Measurements from ENCODE around the gene CLVS2. TPM values are rescaled to one million over a fixed set of nuclear protein-coding genes. Genes with fewer than 3 reads are reported as not detected.

Gene CLVS2
- total RNA-seq, 1 donor from 2014 or later: 1.8 TPM

GRCh38 chr6:122956376-122956775, 39.7 kb upstream of the CLVS2 start:
- Mint-ChIP-seq H3K4me1 (no peaks in the 10 kb centered on the region), H3K9me3 (peaks cover 10% of the 10 kb centered on the region), H3K4me3 (no peak overlapping the region), H3K36me3 (no peaks in the 10 kb centered on the region), H3K27ac (no peak overlapping the region), H3K27me3 (ENCODE audit: insufficient read depth, low read depth) (no peaks in the 10 kb centered on the region)
- Histone ChIP-seq H3F3A (ENCODE audit: low read depth) (no peaks in the 10 kb centered on the region), H3K79me2 (ENCODE audit: low read depth) (no peaks in the 10 kb centered on the region), H3K27ac (no peak overlapping the region), H3K4me1 (no peaks in the 10 kb centered on the region), H3K9ac (no peak overlapping the region), H2AFZ (replicated peaks) (no peak overlapping the region), H3K9me3 (ENCODE audit: low read depth) (no peaks in the 10 kb centered on the region), H3K27me3 (no peaks in the 10 kb centered on the region), H3K4me2 (no peak overlapping the region), H3K4me3 (no peak overlapping the region), H3K36me3 (no peaks in the 10 kb centered on the region), H4K20me1 (ENCODE audit: low read depth) (no peaks in the 10 kb centered on the region)
- no peak for TF ChIP-seq CTCF (IDR thresholded peaks at IDR 0.05)
- no peak for TF ChIP-seq EZH2 (IDR thresholded peaks at IDR 0.05)
- no peak for TF ChIP-seq EZH2phosphoT487 (IDR thresholded peaks at IDR 0.05)
- no peak for DNase-seq (ENCODE audit: low spot score)

DNA sequence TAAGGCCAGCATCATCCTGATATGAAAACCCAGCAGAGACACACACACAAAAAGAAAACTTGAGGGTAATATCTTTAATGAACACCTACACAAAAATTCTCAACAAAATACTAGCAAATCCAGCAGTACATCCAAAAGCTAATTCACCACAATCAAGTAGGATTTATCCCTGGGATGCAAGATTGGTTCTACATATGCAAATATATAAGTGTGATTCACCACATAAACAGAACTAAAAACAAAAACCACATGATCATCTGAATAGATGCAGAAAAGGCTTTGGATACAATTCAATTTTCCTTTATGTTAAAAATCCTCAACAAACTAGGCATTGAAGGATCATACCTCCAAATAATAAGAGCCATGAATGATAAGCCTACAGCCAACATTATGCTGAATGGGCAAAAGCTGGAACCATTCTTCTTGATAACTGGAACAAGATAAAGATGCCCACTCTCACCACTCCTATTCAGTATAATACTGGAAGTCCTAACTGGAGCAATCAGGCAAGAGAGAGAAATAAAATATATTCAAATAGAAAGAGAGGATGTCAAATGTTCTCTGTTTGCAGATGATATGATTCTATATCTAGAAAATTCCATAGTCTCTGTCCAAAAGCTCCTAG, 33.9 kb upstream of the CLVS2 start:
- Histone ChIP-seq H3K4me2 (no peak overlapping the region), H3K27me3 (no peaks in the 10 kb centered on the region), H2AFZ (replicated peaks) (no peak overlapping the region), H3K9ac (no peak overlapping the region), H3K4me3 (no peak overlapping the region), H3F3A (ENCODE audit: low read depth) (no peaks in the 10 kb centered on the region), H3K36me3 (no peaks in the 10 kb centered on the region), H3K27ac (no peak overlapping the region), H3K79me2 (ENCODE audit: low read depth) (no peaks in the 10 kb centered on the region), H4K20me1 (ENCODE audit: low read depth) (no peaks in the 10 kb centered on the region), H3K4me1 (no peaks in the 10 kb centered on the region), H3K9me3 (ENCODE audit: low read depth) (no peaks in the 10 kb centered on the region)
- no peak for TF ChIP-seq EZH2phosphoT487 (IDR thresholded peaks at IDR 0.05)
- no peak for TF ChIP-seq EZH2 (IDR thresholded peaks at IDR 0.05)
- TF ChIP-seq CTCF (IDR thresholded peaks at IDR 0.05): no peak
- Mint-ChIP-seq H3K36me3 (no peaks in the 10 kb centered on the region), H3K4me3 (no peak overlapping the region), H3K4me1 (no peaks in the 10 kb centered on the region), H3K27ac (no peak overlapping the region), H3K27me3 (ENCODE audit: insufficient read depth, low read depth) (no peaks in the 10 kb centered on the region), H3K9me3 (peaks cover 12% of the 10 kb centered on the region)
- no peak for DNase-seq (ENCODE audit: low spot score)

- H3K27me3 ChIP-seq: no peaks in the 10 kb centered on the region
- H3K9me3 Mint-ChIP-seq: no peaks in the 10 kb centered on the region
- no peaks in the 10 kb centered on the region for H3K36me3 Mint-ChIP-seq
- no peak overlapping the region for H3K4me3 Mint-ChIP-seq
- TF ChIP-seq EZH2 (IDR thresholded peaks at IDR 0.05) (no peak), EZH2phosphoT487 (IDR thresholded peaks at IDR 0.05) (no peak), CTCF (IDR thresholded peaks at IDR 0.05) (no peak)
- no peaks in the 10 kb centered on the region for H3F3A ChIP-seq (ENCODE audit: low read depth)
- H3K4me3 ChIP-seq: no peak overlapping the region
- peak; percentile 20 for DNase-seq (ENCODE audit: low spot score)
- H4K20me1 ChIP-seq (ENCODE audit: low read depth): no peaks in the 10 kb centered on the region
- H3K9ac ChIP-seq: no peak overlapping the region
- H3K36me3 ChIP-seq: no peaks in the 10 kb centered on the region
- H3K9me3 ChIP-seq (ENCODE audit: low read depth): no peaks in the 10 kb centered on the region
- H3K79me2 ChIP-seq (ENCODE audit: low read depth): no peaks in the 10 kb centered on the region
- H3K4me1 ChIP-seq: no peaks in the 10 kb centered on the region
- no peaks in the 10 kb centered on the region for H3K27me3 Mint-ChIP-seq (ENCODE audit: insufficient read depth, low read depth)
- no peak overlapping the region for H3K27ac ChIP-seq
- H3K4me1 Mint-ChIP-seq: no peaks in the 10 kb centered on the region
- H3K4me2 ChIP-seq: no peak overlapping the region
- no peak overlapping the region for H2AFZ ChIP-seq (replicated peaks)
- no peak overlapping the region for H3K27ac Mint-ChIP-seq
Measured at GRCh38 chr6:122969999-122970533, 26.0 kb upstream of the CLVS2 start.
